Activated gamma-delta T cell treated with anti-CD3 and anti-CD28 coated beads, Interleukin-2, amount 50 U/mL, for 16 hours (primary cell): ENCODE data around the gene WWOX.

ENCODE experiments used
- DNase-seq: peaks from one replicate; pipeline ENCODE4 v3.0.0-alpha.2; 2020; ENCODE audit warnings: low read depth

Gene WWOX

DNA sequence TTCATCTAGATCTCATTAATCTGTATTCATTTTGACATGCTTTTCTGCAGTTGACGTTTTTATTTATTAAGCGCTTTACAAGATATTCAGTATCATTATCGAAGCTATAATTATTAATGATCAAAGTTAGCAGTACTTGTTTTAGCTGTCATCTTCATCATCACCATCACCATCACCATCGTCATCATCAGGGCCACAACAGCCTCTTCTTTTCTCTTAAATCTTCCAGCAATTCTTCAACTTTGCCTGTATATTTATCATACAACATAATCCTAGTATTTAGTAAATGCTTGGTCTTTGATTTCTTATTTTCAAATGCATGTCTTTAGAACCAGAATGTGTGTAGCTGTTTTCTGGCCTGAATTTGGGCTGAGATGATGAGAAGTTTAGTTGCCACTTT lies 973.1 kb downstream of the WWOX start:
- no peak for DNase-seq

DNA sequence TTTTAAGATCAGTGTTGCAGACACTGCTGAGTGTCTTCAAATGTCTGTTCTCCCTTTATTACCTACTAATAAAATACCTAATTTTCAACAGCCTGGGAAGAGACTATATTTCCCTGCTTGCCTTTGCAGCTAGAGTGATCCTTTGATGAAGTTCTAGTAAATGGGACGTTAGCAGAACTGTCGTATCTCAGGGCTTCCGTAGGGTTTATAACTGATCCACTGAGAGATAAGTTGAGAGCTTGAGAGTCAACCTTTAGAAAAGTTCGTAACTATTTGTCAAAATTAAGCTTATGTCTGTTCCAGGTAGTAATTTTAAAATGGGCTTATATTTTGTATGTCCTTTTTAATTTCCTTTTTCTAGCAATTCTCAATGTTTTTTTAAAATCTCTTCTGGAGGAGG lies 974.1 kb downstream of the WWOX start:
- no peak for DNase-seq

DNA sequence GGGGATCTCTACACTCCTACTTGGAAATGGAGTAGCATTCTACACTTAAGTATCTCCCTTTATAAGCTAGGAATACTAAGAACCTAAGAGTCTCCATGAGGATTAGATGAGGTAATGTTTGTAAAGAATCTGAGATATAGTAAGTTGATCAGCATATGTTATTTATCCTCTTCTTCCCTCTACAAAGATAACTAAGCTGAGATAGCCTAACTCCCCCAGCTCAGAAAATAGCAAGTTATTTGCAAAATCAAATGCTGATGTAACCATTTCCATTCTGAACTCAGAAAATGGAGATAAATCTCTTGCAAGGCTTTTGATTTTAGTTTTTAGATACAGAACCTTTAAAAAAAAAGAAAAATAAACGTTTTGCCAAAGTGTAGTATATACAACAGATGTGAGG lies 975.1 kb downstream of the WWOX start:
- no peak for DNase-seq

DNA sequence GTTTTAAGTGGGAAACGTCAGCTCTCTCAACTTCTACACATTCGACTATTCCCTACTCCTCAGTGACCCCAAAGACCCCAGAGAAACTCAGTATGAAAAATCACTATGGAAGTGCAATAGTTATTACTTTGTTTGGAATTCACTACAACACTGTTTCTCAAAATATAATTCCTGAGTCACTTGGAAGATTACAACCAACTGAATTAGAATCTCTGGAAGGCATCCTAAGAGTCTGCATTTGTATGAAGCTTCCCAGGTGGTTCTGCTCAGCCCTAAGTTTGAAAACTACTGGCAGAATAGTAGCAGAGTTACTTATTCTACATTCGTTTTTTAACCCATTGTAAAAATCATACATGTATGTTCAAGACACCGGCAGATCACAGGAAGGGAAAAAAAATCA lies 975.5 kb downstream of the WWOX start:
- no peak for DNase-seq

DNA sequence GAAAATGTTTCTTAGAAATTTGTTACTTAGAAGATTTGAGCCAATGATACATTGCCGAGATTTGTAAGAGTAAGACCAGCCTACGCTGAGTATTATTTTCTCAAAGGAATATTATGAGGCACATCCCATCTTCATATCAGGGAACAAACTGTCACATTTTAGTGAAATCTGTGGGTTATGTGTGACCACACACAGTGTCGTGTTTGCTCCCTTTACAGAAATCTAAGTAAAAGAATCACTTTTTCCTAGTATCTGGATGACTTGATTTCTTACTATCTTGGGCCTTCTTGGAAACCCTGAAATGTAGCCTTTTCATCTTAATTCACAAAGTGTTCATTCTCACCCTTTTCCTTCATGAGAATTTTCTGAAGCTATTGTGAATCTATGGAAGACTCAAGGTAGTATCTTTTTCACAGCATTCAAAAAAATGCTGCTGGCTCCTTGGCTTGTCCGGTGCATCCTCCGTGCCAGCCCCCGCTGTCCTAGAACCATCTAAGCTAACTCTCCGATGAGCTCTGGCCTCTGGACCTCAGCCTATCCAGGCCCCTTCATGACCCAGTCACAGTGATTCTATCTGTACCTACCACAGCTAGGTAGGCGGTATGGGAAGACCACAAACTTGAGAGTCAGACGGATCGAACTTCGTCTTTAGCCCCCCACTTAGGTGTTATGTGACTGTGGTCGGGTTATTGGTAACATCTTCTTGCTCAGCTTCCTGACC lies 976.8 kb downstream of the WWOX start:
- DNase-seq = no peak

DNA sequence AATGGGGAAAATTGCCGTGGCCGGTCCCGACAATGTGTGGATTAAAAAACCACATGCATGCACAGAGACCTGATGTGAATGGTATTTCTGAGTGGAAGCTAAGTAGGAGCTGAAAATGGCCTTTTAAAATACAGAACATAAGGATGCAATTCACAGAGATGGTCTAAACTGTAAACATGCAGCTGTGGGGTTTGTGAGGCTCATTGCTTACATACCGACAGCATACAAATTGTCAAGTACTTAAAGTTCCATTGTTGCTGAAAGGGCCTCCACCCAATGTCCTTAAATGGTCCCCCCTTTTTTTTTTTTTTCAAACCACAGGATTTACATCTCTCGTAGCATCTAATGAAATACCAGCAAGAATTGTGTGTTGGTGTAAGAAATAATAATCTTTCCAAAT lies 977.9 kb downstream of the WWOX start:
- DNase-seq = no peak

DNA sequence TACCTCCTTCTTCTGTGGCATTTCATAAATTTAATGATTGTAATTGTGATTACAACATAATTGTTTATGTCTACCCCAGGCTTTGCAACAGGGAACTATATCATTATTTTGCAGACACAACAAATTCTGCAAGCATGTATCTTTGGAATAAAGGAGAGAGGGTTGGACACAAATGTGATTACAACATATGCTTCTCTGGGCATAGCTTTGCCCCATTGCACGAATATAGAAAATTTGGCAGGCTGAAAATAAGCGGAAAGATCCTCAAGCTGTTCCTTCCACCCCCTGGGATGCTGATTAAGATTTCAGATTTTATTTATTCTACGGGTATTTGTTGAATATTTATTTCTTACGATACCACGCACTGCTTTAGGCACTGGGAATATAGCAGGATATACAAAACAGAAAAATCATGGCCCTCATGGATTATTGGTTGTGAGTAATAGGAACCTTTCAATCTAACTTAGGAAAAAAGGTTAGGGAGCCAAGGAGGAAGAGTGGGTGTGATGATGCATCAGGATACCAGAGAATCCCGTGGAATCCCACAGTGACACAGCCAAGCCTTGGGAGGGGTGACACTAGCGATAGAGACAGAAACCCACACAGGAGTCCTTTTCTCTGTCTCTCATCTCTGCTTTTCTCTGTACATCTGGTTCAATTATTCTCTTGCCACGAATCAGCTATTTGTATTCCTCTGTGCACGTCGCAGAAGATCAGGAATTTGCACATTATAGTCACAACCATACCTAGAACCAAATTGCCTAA lies 980.4 kb downstream of the WWOX start:
- DNase-seq = no peak

DNA sequence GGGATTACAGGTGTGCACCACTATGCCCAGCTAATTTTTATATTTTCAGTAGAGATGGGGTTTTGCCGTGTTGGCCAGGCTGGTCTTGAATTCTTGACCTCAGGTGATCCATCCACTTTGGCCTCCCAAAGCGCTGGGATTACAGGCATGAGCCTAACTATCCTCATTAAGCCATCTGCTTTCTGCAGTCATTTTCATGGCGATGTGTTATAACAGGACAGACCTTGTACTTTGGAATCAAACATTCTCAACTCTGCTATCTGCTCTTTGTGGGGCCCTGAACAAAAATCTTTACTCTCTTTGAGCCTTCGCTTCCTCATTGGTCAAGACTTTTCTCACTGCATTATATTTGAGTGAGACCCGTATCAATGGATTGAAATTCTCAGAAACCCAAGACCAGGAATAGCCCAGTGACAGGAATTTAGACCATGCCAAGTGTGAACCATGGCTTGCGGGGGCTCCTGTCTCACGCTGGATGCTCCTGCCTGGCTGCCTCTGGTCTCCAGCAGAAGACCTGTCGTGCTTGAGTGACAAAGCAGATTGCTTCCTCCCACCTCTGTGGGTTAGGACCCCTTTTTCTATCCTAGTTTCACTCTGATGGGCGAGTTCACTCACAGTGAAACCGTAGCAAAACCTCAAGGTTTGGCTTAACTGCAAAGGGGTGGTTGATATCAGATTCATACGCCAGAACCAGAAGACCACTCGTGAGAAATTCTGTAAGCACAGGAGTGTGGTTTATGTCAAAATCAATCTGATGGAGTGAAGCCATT lies 982.0 kb downstream of the WWOX start:
- no peak for DNase-seq

DNA sequence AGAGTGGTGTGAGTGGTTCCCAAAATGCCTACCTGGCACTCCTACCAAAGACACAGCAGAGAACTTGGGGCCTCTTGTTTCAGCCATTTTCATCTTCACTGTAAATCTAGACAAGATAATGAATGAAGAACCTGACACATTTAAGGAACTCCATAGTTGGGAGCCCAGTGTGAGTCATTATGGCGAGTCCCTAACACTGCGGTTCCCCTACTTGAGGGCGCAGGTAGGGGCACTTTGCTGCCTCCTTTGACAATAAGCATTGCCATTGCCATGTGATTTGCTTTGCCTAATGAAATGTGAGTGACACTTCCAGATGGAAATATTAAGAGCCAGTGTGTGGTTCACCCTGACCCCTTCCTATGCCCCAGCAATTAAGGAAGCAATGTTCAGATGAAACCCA lies 983.5 kb downstream of the WWOX start:
- no peak for DNase-seq

DNA sequence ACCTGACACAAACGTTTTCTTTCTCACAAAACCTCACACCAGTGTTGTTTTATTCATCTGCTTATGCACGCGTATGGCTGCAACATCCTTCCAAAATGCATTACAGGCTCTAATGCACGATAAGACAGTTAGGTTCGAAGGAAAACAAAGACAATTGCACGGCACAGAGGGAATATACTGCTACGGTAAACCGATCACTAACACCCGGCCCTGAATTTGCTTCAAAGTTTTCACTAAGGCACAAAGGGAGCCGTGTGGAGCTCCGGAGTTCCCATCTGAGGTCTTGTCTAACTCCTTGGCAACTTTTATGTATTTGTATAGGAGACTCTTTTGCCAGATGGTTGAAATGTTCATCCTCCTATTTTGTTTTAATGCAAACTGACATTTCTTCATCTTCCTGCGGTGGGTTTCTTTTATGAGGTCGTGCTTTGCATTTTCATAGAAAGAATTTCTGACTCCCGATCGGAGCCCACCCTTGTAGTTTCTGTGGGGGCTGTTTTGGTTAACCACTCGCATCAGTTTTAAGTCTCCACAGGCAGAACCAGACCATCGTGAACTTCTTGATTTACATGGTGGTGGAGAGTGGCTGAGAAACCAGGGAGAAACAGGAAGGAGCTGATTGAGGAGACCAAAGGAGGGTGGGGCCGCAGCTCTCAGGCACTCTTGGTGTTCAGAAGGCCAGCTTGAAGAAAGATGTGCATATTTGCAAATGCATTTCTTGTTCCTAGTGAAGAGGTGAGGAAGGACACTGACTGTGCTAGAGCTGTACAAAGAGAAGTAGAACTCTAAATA lies 984.2 kb downstream of the WWOX start:
- DNase-seq = no peak

DNA sequence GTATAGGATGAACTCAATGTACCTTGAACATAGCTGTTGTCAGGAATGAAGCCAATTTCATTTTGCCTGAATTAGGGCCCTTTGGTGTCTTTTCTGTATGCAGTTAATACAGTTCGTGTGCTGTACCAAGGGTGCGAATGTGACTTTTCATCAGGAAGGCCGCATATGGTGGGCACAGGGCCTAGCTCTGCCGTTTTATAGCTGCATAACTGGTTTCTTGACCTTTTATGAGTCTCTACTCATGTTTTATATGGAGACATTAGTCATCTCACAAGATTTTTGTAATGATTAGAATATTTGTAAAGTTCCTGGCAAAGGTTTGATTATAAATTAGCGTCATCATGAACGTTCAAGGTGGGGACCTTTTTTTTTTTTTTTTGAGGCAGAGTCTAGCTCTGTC lies 989.5 kb downstream of the WWOX start:
- DNase-seq = no peak

DNA sequence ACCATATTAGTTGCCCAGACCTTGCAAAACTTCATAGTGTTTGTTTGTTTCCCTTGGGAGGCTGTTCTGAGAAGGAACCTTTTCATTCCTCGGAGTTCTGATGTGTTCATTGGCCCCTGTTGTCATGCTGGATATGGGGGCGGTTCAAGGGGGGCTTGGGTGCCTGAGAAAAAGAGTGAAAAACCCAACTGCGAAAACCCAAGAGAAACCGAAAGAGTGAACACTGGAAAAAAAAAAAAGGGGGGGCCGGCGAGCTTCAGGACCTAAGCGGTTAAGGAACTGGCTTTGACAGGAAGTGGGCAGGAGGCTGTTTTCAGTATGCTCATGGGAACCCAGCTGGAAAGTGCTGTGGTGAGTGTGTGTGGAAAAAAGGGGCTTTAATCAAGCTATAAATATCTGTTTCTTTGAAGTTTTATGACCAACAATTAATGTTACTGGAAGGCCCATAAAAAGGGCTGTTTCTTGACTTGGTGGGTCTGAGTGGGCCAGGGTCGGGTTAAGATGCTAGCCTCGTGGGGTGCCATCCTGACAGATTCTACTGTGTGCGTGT lies 990.4 kb downstream of the WWOX start:
- peak; percentile 16 for DNase-seq

DNA sequence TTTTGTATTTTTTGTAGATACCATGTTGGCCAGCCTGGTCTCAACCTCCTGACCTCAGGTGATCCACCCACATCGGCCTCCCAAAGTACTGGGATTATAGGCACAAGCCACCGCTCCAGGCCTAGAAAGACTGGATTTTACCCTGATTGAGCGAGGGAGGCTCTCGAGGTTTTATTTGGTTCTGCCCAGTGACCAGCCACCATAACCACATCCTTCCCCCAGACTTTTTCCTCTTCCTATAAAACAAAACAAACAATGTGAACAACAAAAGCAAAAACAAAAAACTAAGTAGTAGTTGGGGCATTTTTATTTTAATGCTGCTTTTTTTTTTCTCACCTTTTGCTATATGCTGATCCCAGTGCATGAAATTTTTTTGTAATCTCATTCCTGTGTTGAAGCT lies 991.5 kb downstream of the WWOX start:
- DNase-seq = no peak

DNA sequence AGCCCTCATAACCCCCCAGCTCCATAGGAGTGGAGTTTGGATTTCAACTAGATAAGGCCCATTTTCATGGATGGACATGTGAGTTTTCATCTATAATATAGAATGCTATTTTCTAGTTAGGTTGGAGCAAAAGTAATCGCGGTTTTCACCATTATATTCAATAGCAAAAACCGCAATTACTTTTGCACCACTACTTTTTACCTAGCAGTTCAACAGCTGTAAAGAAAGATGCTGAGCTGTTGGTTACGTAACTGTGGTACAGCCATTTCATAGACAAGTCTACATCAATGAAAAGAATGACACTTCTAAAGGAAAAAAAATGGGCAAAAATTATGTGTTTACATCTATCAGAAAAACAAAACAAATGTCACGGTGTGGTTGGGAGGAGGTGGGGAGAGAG lies 993.4 kb downstream of the WWOX start:
- DNase-seq = no peak

DNA sequence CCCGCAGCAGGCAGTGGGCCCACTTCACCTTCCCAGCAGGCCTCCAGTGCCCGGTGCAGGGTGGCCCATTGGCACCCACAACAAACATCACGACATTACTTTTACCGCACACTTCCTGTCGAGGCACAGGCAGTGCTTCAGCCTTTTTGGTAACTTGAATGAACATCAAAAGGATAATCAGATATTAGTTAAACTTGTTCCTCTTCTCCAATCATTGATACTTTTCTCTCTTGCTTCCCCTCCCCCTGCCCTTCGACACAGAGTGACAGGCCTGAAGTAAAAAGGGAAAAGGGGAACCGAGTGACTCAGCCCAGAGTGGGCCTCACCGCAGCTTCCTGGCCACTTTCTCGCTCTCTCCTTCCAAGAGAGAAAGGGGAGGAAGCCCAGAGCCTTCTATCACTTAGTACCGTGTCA lies 994.1 kb downstream of the WWOX start:
- peak; percentile 16 for DNase-seq

DNA sequence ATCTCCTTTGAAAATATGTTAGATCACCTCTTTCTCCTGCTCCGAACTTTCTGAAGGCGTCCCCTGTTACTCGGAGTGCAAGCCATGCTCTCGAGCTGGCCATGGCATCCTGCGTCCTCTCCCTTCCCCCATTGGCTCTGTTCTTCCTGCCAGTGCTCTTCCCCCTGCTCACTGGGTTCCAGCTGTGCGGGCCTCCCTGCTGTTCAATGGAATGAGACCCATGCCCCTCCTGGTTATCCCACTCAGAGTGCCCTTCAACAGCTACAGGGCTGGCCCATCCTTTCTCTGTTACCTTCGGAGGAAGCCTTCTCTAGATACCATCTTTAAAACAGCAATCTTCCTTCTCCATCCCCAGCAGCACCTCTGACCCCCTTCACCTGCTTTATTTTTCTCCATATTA lies 996.8 kb downstream of the WWOX start:
- DNase-seq = no peak

DNA sequence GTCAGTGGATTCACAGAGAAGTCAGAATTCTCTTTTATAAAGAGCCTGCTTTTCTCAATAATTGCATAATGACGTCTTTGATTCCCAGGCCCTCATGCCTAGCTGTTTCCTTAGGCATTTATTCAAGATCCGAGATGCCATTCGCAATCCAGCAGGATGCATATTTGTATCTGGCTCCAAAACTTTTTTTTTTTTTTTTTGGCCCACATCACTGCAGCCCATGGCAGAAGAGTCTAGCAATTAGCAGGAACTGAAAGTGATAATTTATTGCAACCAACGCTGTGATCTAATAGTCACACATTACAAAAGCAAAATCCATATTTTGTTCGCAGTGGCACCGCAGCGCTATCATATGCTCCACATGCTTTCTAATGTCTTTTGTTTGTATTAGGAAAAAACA lies 997.7 kb downstream of the WWOX start:
- DNase-seq = no peak

DNA sequence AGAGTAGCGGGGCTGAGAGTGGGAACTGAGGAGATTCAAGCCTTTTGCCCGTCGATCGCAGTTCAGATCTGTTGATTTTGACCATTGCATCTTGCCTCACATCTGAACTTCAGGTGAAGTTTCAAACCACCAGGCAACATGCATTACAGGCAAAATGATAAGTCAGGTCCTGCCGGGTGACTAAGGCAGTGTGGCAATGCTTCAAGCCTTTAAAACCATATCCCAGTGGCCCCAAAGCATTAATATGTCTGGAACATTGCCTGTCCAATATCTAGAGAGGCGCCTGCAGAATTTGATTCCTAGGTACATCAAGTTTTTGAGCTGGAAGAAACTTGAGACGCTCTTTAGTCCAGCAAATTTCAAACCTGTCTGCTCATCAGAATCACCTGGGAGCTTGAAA lies 998.3 kb downstream of the WWOX start:
- DNase-seq = no peak

DNA sequence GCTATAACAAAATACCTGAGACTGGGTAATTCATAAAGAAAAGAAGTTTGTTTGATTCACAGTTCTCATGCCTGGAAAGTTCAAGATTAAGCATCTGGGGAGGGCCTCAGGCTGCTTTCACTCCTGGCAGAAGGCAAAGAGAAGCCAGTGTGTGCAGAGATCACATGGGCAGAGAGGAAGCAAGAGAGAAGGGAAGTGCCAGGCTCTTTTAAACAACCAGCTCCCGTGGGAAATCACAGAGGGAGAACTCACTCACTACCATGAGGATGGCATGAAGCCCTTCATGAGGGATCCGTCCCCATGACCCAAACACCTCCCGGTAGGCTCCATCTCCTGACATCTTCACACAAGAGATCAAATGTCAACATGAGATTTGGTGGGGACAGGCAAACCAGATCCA lies 999.5 kb downstream of the WWOX start:
- DNase-seq = no peak

DNA sequence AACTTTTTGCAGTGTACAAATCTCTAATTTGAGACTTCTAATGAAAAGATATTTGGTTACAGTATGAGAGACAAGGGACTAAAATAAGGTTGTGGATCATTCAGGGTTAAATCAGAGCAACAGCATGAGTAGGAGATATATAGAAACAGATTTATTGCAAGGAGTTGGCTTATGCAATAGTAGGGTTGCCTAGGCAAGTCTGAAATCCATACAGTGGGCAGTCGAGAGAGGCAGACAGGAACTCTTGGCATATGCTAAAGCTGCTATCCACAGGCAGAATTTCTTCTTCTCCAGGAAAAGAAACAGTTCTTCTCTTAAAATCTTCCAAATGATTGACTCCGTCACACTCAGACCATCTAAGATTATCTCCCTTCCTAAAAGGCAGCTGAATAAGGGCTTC lies 1000.3 kb downstream of the WWOX start:
- no peak for DNase-seq

DNA sequence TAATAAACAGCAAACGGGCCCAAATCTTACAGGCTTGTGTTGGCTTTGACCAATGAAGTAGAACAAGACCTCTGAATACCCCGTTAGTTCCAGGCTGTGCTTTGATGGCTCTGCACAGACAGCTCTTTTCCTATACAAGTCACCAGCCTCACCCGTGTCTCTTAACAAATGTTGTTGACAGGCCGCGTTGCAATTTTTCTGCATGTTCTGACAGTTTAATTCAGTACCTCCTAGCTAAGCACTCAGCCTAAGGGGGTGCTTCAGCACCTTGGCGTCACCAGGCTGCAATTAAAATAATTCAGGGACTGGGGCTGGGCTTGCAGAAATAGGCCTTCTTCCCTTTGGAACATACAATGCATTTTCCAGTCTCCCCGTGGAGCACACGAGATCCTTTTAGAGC lies 1001.0 kb downstream of the WWOX start:
- no peak for DNase-seq

DNA sequence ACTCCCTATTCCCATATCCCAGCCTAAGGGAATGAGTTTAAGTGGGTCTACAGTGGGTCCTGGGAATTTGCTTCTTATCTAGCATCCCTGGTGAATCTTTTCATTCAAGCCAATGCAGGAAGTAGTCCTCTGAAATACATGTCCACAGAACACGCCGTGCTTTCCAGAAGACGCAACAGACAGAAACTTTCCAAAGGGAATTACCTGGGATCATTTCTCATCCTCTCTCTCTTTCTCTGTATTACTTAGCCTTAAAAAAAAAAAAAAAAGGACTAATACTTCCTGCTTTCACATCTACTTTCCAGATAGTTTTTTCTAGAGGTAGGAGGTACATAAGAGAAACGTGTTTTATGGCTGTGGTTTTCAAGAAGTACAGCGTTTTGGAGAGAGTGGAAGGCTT lies 1002.0 kb downstream of the WWOX start:
- no peak for DNase-seq
